ENCODE measurements around the gene ACO2.
"Not testable (repeated sequence)": the region's sequence is repeated elsewhere in the genome, so short reads cannot be mapped to it uniquely, and the experiment has no call there.

Gene ACO2

DNA sequence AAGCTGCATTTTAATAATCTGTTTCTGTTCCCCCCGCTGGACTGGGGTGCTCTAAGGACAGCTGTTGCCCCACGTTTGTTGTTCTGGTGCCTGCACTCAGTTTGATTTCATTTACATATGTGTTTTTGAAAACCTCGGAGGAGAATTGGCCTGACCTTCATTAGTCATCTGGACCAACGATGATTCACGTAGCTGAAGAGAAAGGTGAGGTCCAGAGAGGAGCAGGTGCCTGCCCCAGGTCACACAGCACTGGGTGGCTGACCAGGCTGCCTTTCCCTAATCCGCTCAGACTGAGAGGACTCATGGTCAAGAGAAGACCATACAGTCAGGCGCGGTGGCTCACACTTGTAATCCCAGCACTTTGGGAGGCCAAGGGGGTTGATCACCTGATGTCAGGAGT lies 95.6 kb downstream of the ACO2 start:
- no peak overlapping the region for H3K4me3 ChIP-seq (ENCODE audit: low read length)

GRCh38 chr22:41565403-41566054 lies 96.6 kb downstream of the ACO2 start:
- TF ChIP-seq, protein P1, sequence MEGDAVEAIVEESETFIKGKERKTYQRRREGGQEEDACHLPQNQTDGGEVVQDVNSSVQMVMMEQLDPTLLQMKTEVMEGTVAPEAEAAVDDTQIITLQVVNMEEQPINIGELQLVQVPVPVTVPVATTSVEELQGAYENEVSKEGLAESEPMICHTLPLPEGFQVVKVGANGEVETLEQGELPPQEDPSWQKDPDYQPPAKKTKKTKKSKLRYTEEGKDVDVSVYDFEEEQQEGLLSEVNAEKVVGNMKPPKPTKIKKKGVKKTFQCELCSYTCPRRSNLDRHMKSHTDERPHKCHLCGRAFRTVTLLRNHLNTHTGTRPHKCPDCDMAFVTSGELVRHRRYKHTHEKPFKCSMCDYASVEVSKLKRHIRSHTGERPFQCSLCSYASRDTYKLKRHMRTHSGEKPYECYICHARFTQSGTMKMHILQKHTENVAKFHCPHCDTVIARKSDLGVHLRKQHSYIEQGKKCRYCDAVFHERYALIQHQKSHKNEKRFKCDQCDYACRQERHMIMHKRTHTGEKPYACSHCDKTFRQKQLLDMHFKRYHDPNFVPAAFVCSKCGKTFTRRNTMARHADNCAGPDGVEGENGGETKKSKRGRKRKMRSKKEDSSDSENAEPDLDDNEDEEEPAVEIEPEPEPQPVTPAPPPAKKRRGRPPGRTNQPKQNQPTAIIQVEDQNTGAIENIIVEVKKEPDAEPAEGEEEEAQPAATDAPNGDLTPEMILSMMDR (conservative IDR thresholded peaks at IDR 0.05; ENCODE audit: low read depth, low read length): no peak
- H3K4me3 ChIP-seq (ENCODE audit: low read length): no peak overlapping the region
- DNase-seq (ENCODE audit: low read depth): no peak

More for the DNA sequence above, 95.6 kb downstream of the ACO2 start:
- TF ChIP-seq, protein P1 (conservative IDR thresholded peaks at IDR 0.05; ENCODE audit: low read depth, low read length): no peak
- no peak for DNase-seq (ENCODE audit: low read depth)

- DNase-seq (ENCODE audit: low read depth): no peak
- no peak overlapping the region for H3K4me3 ChIP-seq (ENCODE audit: low read length)
- TF ChIP-seq, protein P1 (conservative IDR thresholded peaks at IDR 0.05; ENCODE audit: low read depth, low read length): no peak
Measured at GRCh38 chr22:41567512-41567768, 98.5 kb downstream of the ACO2 start.

GRCh38 chr22:41568811-41569210 lies 99.9 kb downstream of the ACO2 start:
- no peak for DNase-seq (ENCODE audit: low read depth)
- TF ChIP-seq, protein P1 (conservative IDR thresholded peaks at IDR 0.05; ENCODE audit: low read depth, low read length): no peak
- H3K4me3 ChIP-seq (ENCODE audit: low read length): no peak overlapping the region

DNA sequence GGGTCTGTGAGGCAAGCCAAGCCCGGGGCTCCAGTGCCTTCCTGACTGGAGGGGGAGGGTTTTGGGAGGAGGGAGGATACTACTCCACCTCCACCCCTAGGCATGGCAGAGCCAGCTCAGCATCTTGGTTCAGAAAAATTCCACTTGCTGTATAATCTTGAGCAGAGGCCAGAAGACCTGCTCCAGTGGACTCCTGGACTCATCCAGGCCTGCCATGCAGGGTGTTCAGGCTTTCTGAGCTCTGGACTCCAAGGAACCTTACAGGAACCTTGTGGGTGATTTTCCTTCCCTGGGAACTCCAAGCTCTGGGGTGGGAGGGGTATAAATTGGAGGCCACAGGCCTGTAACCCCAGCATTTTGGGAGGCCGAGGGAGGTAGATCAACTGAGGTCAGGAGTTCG lies 101.3 kb downstream of the ACO2 start:
- TF ChIP-seq, protein P1 (conservative IDR thresholded peaks at IDR 0.05; ENCODE audit: low read depth, low read length): no peak
- H3K4me3 ChIP-seq (ENCODE audit: low read length): no peak overlapping the region
- DNase-seq (ENCODE audit: low read depth): no peak

GRCh38 chr22:41571786-41572185 lies 102.9 kb downstream of the ACO2 start:
- H3K4me3 ChIP-seq (ENCODE audit: low read length): no peak overlapping the region
- TF ChIP-seq, protein P1 (conservative IDR thresholded peaks at IDR 0.05; ENCODE audit: low read depth, low read length): no peak
- no peak for DNase-seq (ENCODE audit: low read depth)

GRCh38 chr22:41572305-41572704 lies 103.4 kb downstream of the ACO2 start:
- not testable (repeated sequence) for DNase-seq (ENCODE audit: low read depth); H3K4me3 ChIP-seq (ENCODE audit: low read length)

DNA sequence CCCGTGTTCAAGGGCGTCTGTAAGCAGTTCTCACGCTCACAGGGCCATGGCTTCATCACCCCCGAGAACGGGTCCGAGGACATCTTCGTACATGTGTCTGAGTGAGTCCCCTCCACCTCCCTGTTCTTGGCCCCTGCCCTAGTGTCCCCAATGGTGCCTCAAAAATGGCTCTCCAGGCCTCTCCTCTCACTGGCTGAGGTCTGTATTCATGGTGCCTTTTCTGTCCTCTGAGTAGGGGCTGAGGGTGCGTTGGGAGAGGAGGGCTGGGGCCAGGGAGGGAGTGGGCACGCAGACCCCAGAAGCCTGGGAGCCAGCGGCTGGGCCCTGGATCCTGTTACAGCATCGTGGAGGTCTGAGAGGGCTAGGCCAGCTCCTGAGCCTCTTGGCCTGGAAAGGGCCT lies 104.8 kb downstream of the ACO2 start:
- no peak overlapping the region for H3K4me3 ChIP-seq (ENCODE audit: low read length)
- TF ChIP-seq, protein P1 (conservative IDR thresholded peaks at IDR 0.05; ENCODE audit: low read depth, low read length): no peak
- DNase-seq (ENCODE audit: low read depth): no peak
